Inflammatory macrophage treated with lipopolysaccharide for 4 hours (primary cell): Measurements from ENCODE around the gene ADGRD2.

ENCODE experiments used
- DNase-seq: peaks from one replicate; pipeline ENCODE4 v3.0.0-alpha.2; 2020

ADGRD2 gene

GRCh38 chr9:124437086-124437485 lies 13.2 kb upstream of the ADGRD2 start:
- no peak for DNase-seq

GRCh38 chr9:124438091-124438490 lies 12.2 kb upstream of the ADGRD2 start:
- no peak for DNase-seq

DNA sequence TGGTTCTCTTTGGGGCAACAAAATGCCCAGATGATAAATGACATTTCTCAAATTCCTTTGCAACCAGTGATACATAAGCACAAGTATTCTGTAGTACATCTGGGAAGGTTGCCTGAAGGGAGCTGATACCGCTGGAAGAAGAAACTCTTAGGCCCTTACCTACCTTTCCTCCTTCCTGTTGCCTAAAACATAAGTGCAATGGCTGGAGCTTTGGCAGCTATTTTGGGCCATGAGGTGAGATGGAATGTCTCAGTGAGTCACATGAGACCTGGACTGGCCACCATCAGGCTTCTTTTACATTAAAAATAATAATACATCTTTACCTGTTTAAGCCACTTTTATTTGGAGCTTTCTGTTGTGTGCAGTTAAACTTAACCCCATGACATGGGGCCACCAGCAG lies 11.2 kb upstream of the ADGRD2 start:
- DNase-seq, result no peak

GRCh38 chr9:124439686-124440243 lies 10.5 kb upstream of the ADGRD2 start:
- DNase-seq, result no peak

DNA sequence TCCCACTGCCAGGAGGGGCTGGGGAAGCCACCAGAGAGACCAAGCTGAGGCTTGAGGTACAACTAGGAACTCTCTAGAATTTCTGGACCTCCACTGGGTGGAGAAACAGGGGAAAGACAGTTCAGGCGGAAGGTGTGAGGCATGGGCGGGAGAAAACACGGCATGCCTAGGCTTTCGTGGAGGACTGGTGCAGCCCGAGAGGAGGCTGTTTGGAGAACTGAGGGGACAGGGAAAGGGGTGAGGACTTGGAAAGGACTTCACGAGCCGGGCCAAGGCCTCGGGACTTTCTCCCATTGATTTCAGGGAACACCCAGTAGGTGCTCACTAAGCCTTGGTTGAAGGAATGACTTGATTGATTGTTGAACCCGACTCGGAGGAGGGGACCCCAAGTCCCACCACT lies 9.5 kb upstream of the ADGRD2 start:
- DNase-seq, result no peak

- DNase-seq, result no peak
Measured at GRCh38 chr9:124441291-124441690, 9.0 kb upstream of the ADGRD2 start.

DNA sequence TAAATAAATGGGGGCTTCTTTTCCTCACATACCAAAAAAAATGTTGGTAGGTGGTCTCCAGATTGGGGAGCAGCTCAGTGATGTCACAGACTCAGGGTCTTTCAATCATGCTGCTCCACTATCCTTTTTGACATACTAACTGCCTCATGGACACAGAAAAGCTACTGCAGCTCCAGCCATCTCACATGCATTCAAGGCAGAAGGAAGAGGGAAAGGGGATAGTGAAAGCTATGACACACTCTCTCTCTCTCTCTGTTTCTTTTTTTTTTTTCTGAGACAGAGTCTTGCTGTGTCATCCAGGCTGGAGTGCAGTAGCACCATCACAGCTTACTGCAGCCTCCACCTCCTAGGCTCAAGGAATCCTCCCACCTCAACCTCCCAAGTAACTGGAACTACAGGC lies 7.9 kb upstream of the ADGRD2 start:
- no peak for DNase-seq

- DNase-seq, result no peak
Measured at GRCh38 chr9:124442826-124443225, 7.4 kb upstream of the ADGRD2 start.

DNA sequence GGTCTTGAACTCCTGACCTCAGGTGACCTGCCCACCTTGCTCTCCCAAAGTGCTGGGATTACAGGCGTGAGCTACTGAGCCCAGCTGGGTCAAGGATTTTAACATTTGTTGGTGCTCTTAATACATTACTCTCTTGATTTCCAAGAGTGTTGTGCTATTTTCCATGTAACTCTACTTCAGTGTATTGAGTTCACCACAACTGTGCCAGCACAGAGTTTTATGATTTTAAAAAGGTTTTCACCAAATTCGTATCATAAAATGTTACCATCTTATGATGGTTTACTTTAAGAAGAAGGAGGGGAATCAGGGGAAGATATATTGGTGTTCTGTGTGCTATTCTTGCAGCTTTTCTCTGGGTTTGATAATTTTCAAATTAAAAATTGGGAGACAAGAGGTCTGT lies 6.6 kb upstream of the ADGRD2 start:
- DNase-seq, result no peak

GRCh38 chr9:124444166-124444565 lies 6.1 kb upstream of the ADGRD2 start:
- DNase-seq, result no peak

GRCh38 chr9:124447297-124447661 lies 3.0 kb upstream of the ADGRD2 start:
- DNase-seq, result no peak

- DNase-seq, result no peak
Measured at GRCh38 chr9:124448019-124448418, 2.2 kb upstream of the ADGRD2 start.

GRCh38 chr9:124449381-124450151 lies 685 bp upstream of the ADGRD2 start:
- DNase-seq, result no peak

- DNase-seq, result no peak
Measured at GRCh38 chr9:124450931-124451661, 845 bp downstream of the ADGRD2 start.

- DNase-seq, result no peak
Measured at GRCh38 chr9:124452326-124452725, 2.1 kb downstream of the ADGRD2 start.

DNA sequence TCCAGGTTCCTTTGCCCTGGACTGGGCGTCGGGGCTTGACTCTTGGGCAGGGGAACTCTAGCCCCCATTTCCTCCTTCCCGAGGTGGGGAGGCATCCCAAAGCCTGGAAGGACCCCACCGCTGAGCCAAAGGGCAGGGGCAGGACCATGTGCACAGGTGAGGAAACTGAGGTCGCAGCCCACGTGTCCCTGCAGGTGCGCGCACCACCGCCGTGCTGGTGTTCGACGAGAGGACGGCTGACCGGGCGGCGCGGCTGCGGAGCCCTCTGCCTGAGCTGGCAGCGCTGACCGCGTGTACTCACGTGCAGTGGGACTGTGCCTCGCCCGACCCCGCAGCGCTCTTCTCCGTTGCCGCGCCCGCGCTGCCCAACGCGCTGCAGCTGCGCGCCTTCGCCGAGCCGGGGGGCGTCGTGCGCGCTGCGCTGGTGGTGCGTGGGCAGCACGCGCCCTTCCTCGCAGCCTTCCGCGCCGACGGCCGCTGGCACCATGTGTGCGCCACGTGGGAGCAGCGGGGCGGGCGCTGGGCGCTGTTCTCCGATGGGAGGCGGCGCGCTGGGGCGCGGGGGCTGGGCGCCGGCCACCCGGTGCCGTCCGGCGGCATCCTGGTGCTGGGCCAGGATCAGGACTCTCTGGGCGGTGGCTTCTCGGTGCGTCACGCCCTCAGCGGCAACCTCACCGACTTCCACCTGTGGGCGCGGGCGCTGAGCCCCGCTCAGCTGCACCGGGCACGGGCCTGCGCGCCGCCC lies 2.8 kb downstream of the ADGRD2 start:
- no peak for DNase-seq

GRCh38 chr9:124453586-124454191 lies 3.4 kb downstream of the ADGRD2 start:
- no peak for DNase-seq

- no peak for DNase-seq
Measured at GRCh38 chr9:124454296-124454695, 4.0 kb downstream of the ADGRD2 start.

GRCh38 chr9:124454791-124455443 lies 4.7 kb downstream of the ADGRD2 start:
- DNase-seq, result no peak

GRCh38 chr9:124455820-124456219 lies 5.6 kb downstream of the ADGRD2 start:
- no peak for DNase-seq

- DNase-seq, result no peak
Measured at GRCh38 chr9:124456341-124457078, 6.3 kb downstream of the ADGRD2 start.
